Measurements from ENCODE around the gene GRSF1. TPM values are rescaled to one million over a fixed set of nuclear protein-coding genes. Genes with fewer than 3 reads are reported as not detected.

GRSF1 gene
- total RNA-seq, 1 experiment from 2014 or later, result 70.0 TPM

DNA sequence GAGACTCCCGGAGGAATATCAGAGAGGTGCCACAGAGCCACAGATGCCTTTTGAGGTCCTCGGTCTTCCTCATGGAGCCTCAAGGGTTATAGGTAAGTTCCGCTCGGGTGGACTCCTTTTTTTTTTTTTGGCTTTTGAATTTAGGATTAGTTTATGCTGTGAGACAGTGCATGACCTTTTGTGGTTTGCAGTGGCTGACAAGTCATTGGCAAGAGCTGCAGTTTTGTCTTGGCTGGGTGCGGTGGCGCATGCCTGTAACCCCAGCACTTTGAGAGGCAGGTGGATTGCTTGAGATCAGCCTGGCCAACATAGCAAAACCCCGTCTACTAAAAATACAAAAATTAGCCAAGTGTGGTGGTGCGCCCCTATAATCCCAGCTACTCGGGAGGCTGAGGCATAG is 4.5 kb upstream of the GRSF1 start:
- no peak for TF ChIP-seq CTCF (conservative IDR thresholded peaks at IDR 0.05)
- TF ChIP-seq EZH2 (IDR thresholded peaks at IDR 0.05; ENCODE audit: low read depth), result no peak
- no peaks in the 10 kb centered on the region for H3F3A ChIP-seq (ENCODE audit: insufficient read depth, low read depth)
- no peaks in the 10 kb centered on the region for H3K27me3 ChIP-seq (ENCODE audit: insufficient read depth, low read depth)
- H3K9me3 ChIP-seq (ENCODE audit: insufficient read depth, low read depth), result no peaks in the 10 kb centered on the region
- peaks cover 1% of the 10 kb centered on the region; the same call in 1 of the 2 replicates for H3K79me2 ChIP-seq (ENCODE audit: low read depth)
- no peaks in the 10 kb centered on the region for H3K4me1 ChIP-seq (replicated peaks; ENCODE audit: insufficient read depth)
- intact Hi-C loops (cut with micrococcal nuclease; ENCODE audit: unreplicated experiment), result no loop called here
- ChIA-PET POLR2A (ENCODE audit: unreplicated experiment) (no interaction called here), CTCF (no interaction called here)
- no peak overlapping the region for H3K27ac ChIP-seq
- BruUV-seq (replicated peaks), result no TSS peak
- no peaks in the 10 kb centered on the region for H4K20me1 ChIP-seq (ENCODE audit: insufficient read depth)
- H3K4me3 ChIP-seq, result no peak overlapping the region
- H2AFZ ChIP-seq, result no peak overlapping the region
- H3K9me2 ChIP-seq (ENCODE audit: insufficient read depth), result no peaks in the 10 kb centered on the region
- no peak overlapping the region for H3K4me2 ChIP-seq
- DNase-seq, result no peak
- H3K36me3 ChIP-seq (ENCODE audit: low read depth), result no peaks in the 10 kb centered on the region

DNA sequence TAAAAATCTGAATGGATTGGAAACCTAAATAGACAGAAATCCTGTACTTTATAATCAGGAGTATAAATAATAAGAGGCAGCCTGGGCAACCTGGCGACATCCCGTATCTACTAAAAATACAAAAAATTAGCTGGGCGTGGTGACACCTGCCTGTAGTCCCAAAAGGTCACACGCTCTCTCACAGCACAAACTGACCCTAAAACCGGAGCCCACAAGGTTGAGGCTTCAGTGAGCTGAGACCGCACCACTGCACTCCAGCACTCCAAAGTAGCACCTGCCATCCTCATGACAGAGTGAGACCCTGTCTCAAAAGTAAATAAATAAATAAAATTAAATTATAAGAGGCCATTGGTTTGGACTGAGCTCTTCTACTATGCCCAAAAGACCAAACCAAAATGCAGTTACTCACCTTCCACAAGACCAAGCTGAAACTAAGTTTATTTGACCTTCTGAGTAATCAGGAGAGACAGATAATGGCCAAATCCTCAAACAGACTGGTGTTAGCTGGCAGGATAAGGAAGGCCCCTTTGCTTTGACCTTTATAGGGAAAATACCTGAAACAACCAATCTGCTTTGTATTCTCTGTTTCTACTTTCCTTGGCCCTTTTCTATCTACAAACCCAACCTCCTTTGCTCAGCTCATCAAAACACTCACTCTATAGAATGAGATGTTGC is 3.2 kb upstream of the GRSF1 start:
- Histone ChIP-seq H3K4me1 (replicated peaks; ENCODE audit: insufficient read depth) (no peaks in the 10 kb centered on the region), H3K27ac (no peak overlapping the region), H3K4me2 (no peak overlapping the region), H3K27me3 (ENCODE audit: insufficient read depth, low read depth) (no peaks in the 10 kb centered on the region), H4K20me1 (ENCODE audit: insufficient read depth) (peaks cover 7% of the 10 kb centered on the region; the same call in 1 of the 2 replicates), H3K9me2 (ENCODE audit: insufficient read depth) (no peaks in the 10 kb centered on the region), H3K79me2 (ENCODE audit: low read depth) (peaks cover 14% of the 10 kb centered on the region), H3K36me3 (ENCODE audit: low read depth) (no peaks in the 10 kb centered on the region), H3K9me3 (ENCODE audit: insufficient read depth, low read depth) (no peaks in the 10 kb centered on the region), H2AFZ (no peak overlapping the region), H3K4me3 (no peak overlapping the region), H3F3A (ENCODE audit: insufficient read depth, low read depth) (no peaks in the 10 kb centered on the region)
- intact Hi-C loops (cut with micrococcal nuclease; ENCODE audit: unreplicated experiment), result no loop called here
- CTCF ChIA-PET, result no interaction called here
- TF ChIP-seq CTCF (conservative IDR thresholded peaks at IDR 0.05) (no peak), EZH2 (IDR thresholded peaks at IDR 0.05; ENCODE audit: low read depth) (no peak)
- no TSS peak for BruUV-seq (replicated peaks)
- POLR2A ChIA-PET (ENCODE audit: unreplicated experiment), result no interaction called here
- DNase-seq, result no peak

- Histone ChIP-seq H4K20me1 (ENCODE audit: insufficient read depth) (peaks cover 15% of the 10 kb centered on the region), H3K9me2 (ENCODE audit: insufficient read depth) (no peaks in the 10 kb centered on the region), H3K9me3 (ENCODE audit: insufficient read depth, low read depth) (no peaks in the 10 kb centered on the region), H3K79me2 (ENCODE audit: low read depth) (peaks cover 23% of the 10 kb centered on the region), H3K27ac (no peak overlapping the region), H3K4me3 (no peak overlapping the region), H3K4me1 (replicated peaks; ENCODE audit: insufficient read depth) (peaks cover 4% of the 10 kb centered on the region), H3K4me2 (no peak overlapping the region), H3K36me3 (ENCODE audit: low read depth) (no peaks in the 10 kb centered on the region), H2AFZ (no peak overlapping the region), H3F3A (ENCODE audit: insufficient read depth, low read depth) (no peaks in the 10 kb centered on the region), H3K27me3 (ENCODE audit: insufficient read depth, low read depth) (no peaks in the 10 kb centered on the region)
- CTCF ChIA-PET, result no interaction called here
- no peak for DNase-seq
- no TSS peak for BruUV-seq (replicated peaks)
- no peak for TF ChIP-seq CTCF (conservative IDR thresholded peaks at IDR 0.05)
- no peak for TF ChIP-seq EZH2 (IDR thresholded peaks at IDR 0.05; ENCODE audit: low read depth)
- intact Hi-C loops (cut with micrococcal nuclease; ENCODE audit: unreplicated experiment), result no loop called here
- POLR2A ChIA-PET (ENCODE audit: unreplicated experiment), result no interaction called here
These were observed 2.3 kb upstream of the GRSF1 start for GRCh38 chr4:70841951-70842350.
